K562 (cell line): ENCODE data around the gene LRRC25. TPM values are rescaled to one million over a fixed set of nuclear protein-coding genes. Genes with fewer than 3 reads are reported as not detected.

Experiments
- BACH1 ChIP-seq: fragments of 200-800 bp; sonication (Bioruptor generic); IDR thresholded peaks from 2 replicates; pipeline ENCODE4 v1.6.1; 2016; ENCODE audit warnings: missing genetic modification characterization, missing compliant biosample characterization
- ETS2 ChIP-seq: IDR thresholded peaks from 2 replicates; pipeline ENCODE4 v1.6.1; 2016; ENCODE audit warnings: borderline replicate concordance, missing genetic modification characterization, mild to moderate bottlenecking, moderate library complexity, missing compliant biosample characterization; ENCODE audit not compliant: poor library complexity, severe bottlenecking
- ETV6 ChIP-seq, 3 experiments: fragments of 150-350 bp in 1 of 3; sonication (generic) in 1 of 3; formaldehyde crosslinking in 1 of 3; IDR thresholded peaks; 2 replicates each; pipeline versions ENCODE4 v1.6.1 to v1.8.0; 2014 to 2022; ENCODE audit warnings: borderline replicate concordance in 2 of 3, low read depth in 2 of 3, antibody characterized with exemption in 1 of 3, low read length in 1 of 3, mild to moderate bottlenecking in 1 of 3, missing genetic modification reagents in 1 of 3
- GABPB2 ChIP-seq: fragments of 250-450 bp; sonication (Bioruptor Pico); conservative IDR thresholded peaks from 2 replicates; pipeline ENCODE4 v1.5.1; 2021; ENCODE audit warnings: mild to moderate bottlenecking
- MAZ ChIP-seq, 2 experiments: fragments of 450-650 bp in 1 of 2; sonication (generic) in 1 of 2; formaldehyde crosslinking; IDR thresholded peaks in 1 of 2; conservative IDR thresholded peaks in 1 of 2; 2 replicates each; pipeline versions ENCODE4 v1.4.0 to v1.5.0; 2020; ENCODE audit warnings: mild to moderate bottlenecking in 1 of 2, missing genetic modification reagents in 1 of 2
- NFE2L1 ChIP-seq: fragments of 450-650 bp; IDR thresholded peaks from 2 replicates; pipeline ENCODE4 v1.6.1; 2016; ENCODE audit warnings: missing genetic modification characterization, low read depth, mild to moderate bottlenecking, missing compliant biosample characterization, moderate library complexity, borderline replicate concordance
- NR2C2 ChIP-seq, 2 experiments: fragments of 200-800 bp in 1 of 2; sonication (Bioruptor generic) in 1 of 2; sonication (generic) in 1 of 2; formaldehyde crosslinking in 1 of 2; IDR thresholded peaks; 2 replicates each; pipeline versions ENCODE4 v1.6.1 to v1.8.0; 2016 to 2022; ENCODE audit warnings: mild to moderate bottlenecking in 1 of 2, missing compliant biosample characterization in 1 of 2, missing genetic modification characterization in 1 of 2, missing genetic modification reagents in 1 of 2
- PHF8 ChIP-seq: fragments of 200-600 bp; sonication (generic); IDR thresholded peaks from 2 replicates; pipeline ENCODE4 v1.6.1; 2012; ENCODE audit warnings: mixed run types, mild to moderate bottlenecking, inconsistent platforms, low read length, moderate library complexity, borderline replicate concordance
- SIN3A ChIP-seq, 2 experiments: fragments of 150-350 bp in 1 of 2; IDR thresholded peaks; 2 replicates each; pipeline ENCODE4 v1.6.1; 2011 to 2016; ENCODE audit warnings: borderline replicate concordance in 2 of 2, low read depth in 2 of 2, low read length in 2 of 2, mild to moderate bottlenecking in 2 of 2, moderate library complexity in 2 of 2; ENCODE audit not compliant: control insufficient read depth in 1 of 2
- ZNF3 ChIP-seq: fragments of 250-450 bp; sonication (Bioruptor Pico); IDR thresholded peaks from 2 replicates; pipeline ENCODE4 v1.5.0; 2021; ENCODE audit warnings: mild to moderate bottlenecking, moderate library complexity
- ZNF384 ChIP-seq: IDR thresholded peaks from 2 replicates; pipeline ENCODE4 v1.6.1; 2012; ENCODE audit warnings: low read depth, low read length, improper control_type of control experiment
- polyA plus RNA-seq, 8 experiments: library from polyadenylated mRNA; depleted of rRNA in 4 of 8; stranded (reverse) in 5 of 8; unstranded in 3 of 8; fragments of >200 nt; fragmentation: Nextera tagmentation in 2 of 8; fragmentation: Illumina TruSeq in 1 of 8; extraction: Ambion mirVana in 2 of 8; extraction: Trizol in 1 of 8; gene quantifications; 2 replicates each; pipeline versions ENCODE4 v1.2.1 to v1.2.3, GENCODE V29; 2011 to 2014; ENCODE audit warnings: inconsistent platforms in 1 of 8, missing spikeins in 1 of 8
- total RNA-seq, 7 experiments: library from RNA; depleted of rRNA in 6 of 7; stranded (reverse); fragments of >200 nt in 6 of 7; fragmentation: Illumina TruSeq in 2 of 7; extraction: Trizol in 2 of 7; gene quantifications; 2 replicates each; pipeline versions ENCODE4 v1.2.1 to v1.2.3, GENCODE V29; 2011 to 2021; ENCODE audit warnings: low replicate concordance in 1 of 7
- TF ChIP-seq, protein P1 (sequence below), 3 experiments: fragments of 200-800 bp in 1 of 3; fragments of 250-450 bp in 1 of 3; fragments of 450-650 bp in 1 of 3; sonication (Bioruptor Pico) in 1 of 3; sonication (Bioruptor generic) in 1 of 3; formaldehyde crosslinking in 1 of 3; IDR thresholded peaks; 2 replicates each; pipeline versions ENCODE4 v1.6.1 to v1.8.0; 2016 to 2022; ENCODE audit warnings: mild to moderate bottlenecking in 2 of 3, missing genetic modification characterization in 2 of 3, missing compliant biosample characterization in 1 of 3, moderate library complexity in 1 of 3
- TF ChIP-seq, protein P2 (sequence below), 3 experiments: IDR thresholded peaks in 2 of 3; conservative IDR thresholded peaks in 1 of 3; 2 replicates each; pipeline ENCODE4 v1.5.1; 2011 to 2012; ENCODE audit warnings: low read length in 3 of 3, mild to moderate bottlenecking in 3 of 3, control low read depth in 2 of 3, improper control_type of control experiment in 1 of 3, inconsistent platforms in 1 of 3, low read depth in 1 of 3, mixed read lengths in 1 of 3, moderate library complexity in 1 of 3; ENCODE audit not compliant: insufficient read depth in 2 of 3
- TF ChIP-seq, protein P3 (sequence below): fragments of 450-650 bp; IDR thresholded peaks from 2 replicates; pipeline ENCODE4 v1.6.1; 2016; ENCODE audit warnings: missing biosample characterization, missing genetic modification characterization
- TF ChIP-seq, protein P4 (sequence below): fragments of 250-450 bp; sonication (Bioruptor Pico); IDR thresholded peaks from 2 replicates; pipeline ENCODE4 v1.8.0; 2021; ENCODE audit warnings: moderate library complexity, mild to moderate bottlenecking, inconsistent platforms

Gene LRRC25
- total and polyA plus RNA-seq, 9 of the 15 experiments (the other 6 are each of a cell fraction or from before 2014, with no cell fraction given): 0.07 to 0.36 (median 0.10) TPM; not detected in 3

DNA sequence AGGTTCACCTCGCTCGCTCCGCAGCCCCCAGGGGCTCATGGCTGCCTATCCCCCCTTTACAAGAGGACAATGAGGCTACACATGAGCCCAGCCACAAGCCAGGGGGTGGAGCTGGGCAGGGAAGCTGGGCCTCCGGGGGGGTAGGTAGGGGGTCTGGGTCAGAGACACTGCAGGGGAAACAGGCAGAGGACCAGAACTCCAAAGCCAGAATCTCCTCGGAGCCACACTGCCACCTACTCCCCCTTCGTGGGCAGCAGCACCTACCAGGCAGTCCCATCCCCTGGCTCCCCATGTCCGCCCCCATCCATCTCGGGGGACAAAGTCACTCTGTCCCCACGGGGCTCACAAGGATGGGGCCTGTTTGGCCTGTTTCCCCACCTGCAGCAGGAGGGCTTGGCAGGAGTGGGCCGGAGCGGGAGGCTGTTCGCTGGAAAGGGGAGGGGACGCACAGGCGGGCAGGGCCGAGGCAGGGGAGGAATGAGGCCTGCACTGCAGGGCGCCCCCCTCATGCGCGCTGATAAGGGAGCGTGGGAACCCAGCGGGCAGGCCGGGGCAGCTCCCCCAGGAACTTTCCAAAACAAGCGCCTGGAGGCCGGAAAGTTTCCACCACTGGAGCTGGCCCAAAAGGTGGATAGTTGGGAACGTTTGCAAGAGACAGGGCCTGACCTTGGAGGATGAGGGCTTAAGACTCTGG is 41.1 kb upstream of the LRRC25 start (continued):
- TF ChIP-seq NR2C2 (CRISPR knock-in tag; IDR thresholded peaks at IDR 0.05) (no peak), NR2C2 (tag; IDR thresholded peaks at IDR 0.05) (no peak), GABPB2 (CRISPR knock-in tag) (no peak), SIN3A (IDR thresholded peaks at IDR 0.05; ENCODE audit: borderline replicate concordance in 2 of 2, control insufficient read depth in 1 of 2, low read depth in 2 of 2, low read length in 2 of 2) (no peak), PHF8 (peak; percentile 40; the same call in 1 of the 2 replicates), ETV6 (IDR thresholded peaks at IDR 0.05; ENCODE audit: borderline replicate concordance in 1 of 2, low read depth in 2 of 2, low read length in 1 of 2) (peak in 1 of 2 experiments; percentile 59; a peak in 1 of 4 replicates), ETV6 (CRISPR knock-in tag; IDR thresholded peaks at IDR 0.05; ENCODE audit: borderline replicate concordance) (no peak), ZNF3 (CRISPR knock-in tag) (no peak), MAZ (CRISPR knock-in tag; conservative IDR thresholded peaks at IDR 0.05 in 1 of 2, IDR thresholded peaks at IDR 0.05 in 1 of 2) (peak; percentile 66 to 90; a peak in 3 of 4 replicates), NFE2L1 (no peak), BACH1 (tag) (no peak), ETS2 (no peak), ZNF384 (no peak)
- TF ChIP-seq, protein P1, sequence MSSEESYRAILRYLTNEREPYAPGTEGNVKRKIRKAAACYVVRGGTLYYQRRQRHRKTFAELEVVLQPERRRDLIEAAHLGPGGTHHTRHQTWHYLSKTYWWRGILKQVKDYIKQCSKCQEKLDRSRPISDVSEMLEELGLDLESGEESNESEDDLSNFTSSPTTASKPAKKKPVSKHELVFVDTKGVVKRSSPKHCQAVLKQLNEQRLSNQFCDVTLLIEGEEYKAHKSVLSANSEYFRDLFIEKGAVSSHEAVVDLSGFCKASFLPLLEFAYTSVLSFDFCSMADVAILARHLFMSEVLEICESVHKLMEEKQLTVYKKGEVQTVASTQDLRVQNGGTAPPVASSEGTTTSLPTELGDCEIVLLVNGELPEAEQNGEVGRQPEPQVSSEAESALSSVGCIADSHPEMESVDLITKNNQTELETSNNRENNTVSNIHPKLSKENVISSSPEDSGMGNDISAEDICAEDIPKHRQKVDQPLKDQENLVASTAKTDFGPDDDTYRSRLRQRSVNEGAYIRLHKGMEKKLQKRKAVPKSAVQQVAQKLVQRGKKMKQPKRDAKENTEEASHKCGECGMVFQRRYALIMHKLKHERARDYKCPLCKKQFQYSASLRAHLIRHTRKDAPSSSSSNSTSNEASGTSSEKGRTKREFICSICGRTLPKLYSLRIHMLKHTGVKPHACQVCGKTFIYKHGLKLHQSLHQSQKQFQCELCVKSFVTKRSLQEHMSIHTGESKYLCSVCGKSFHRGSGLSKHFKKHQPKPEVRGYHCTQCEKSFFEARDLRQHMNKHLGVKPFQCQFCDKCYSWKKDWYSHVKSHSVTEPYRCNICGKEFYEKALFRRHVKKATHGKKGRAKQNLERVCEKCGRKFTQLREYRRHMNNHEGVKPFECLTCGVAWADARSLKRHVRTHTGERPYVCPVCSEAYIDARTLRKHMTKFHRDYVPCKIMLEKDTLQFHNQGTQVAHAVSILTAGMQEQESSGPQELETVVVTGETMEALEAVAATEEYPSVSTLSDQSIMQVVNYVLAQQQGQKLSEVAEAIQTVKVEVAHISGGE (CRISPR knock-in tag; IDR thresholded peaks at IDR 0.05): peak in 1 of 3 experiments; percentile 47; a peak in 1 of 6 replicates
- TF ChIP-seq, protein P2, sequence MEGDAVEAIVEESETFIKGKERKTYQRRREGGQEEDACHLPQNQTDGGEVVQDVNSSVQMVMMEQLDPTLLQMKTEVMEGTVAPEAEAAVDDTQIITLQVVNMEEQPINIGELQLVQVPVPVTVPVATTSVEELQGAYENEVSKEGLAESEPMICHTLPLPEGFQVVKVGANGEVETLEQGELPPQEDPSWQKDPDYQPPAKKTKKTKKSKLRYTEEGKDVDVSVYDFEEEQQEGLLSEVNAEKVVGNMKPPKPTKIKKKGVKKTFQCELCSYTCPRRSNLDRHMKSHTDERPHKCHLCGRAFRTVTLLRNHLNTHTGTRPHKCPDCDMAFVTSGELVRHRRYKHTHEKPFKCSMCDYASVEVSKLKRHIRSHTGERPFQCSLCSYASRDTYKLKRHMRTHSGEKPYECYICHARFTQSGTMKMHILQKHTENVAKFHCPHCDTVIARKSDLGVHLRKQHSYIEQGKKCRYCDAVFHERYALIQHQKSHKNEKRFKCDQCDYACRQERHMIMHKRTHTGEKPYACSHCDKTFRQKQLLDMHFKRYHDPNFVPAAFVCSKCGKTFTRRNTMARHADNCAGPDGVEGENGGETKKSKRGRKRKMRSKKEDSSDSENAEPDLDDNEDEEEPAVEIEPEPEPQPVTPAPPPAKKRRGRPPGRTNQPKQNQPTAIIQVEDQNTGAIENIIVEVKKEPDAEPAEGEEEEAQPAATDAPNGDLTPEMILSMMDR (IDR thresholded peaks at IDR 0.05 in 2 of 3, conservative IDR thresholded peaks at IDR 0.05 in 1 of 3; ENCODE audit: insufficient read depth in 2 of 3, low read depth in 1 of 3, low read length in 3 of 3): peak in 1 of 3 experiments; percentile 12; a peak in 1 of 6 replicates
- TF ChIP-seq, protein P3, sequence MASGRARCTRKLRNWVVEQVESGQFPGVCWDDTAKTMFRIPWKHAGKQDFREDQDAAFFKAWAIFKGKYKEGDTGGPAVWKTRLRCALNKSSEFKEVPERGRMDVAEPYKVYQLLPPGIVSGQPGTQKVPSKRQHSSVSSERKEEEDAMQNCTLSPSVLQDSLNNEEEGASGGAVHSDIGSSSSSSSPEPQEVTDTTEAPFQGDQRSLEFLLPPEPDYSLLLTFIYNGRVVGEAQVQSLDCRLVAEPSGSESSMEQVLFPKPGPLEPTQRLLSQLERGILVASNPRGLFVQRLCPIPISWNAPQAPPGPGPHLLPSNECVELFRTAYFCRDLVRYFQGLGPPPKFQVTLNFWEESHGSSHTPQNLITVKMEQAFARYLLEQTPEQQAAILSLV (tag): no peak
- TF ChIP-seq, protein P4, sequence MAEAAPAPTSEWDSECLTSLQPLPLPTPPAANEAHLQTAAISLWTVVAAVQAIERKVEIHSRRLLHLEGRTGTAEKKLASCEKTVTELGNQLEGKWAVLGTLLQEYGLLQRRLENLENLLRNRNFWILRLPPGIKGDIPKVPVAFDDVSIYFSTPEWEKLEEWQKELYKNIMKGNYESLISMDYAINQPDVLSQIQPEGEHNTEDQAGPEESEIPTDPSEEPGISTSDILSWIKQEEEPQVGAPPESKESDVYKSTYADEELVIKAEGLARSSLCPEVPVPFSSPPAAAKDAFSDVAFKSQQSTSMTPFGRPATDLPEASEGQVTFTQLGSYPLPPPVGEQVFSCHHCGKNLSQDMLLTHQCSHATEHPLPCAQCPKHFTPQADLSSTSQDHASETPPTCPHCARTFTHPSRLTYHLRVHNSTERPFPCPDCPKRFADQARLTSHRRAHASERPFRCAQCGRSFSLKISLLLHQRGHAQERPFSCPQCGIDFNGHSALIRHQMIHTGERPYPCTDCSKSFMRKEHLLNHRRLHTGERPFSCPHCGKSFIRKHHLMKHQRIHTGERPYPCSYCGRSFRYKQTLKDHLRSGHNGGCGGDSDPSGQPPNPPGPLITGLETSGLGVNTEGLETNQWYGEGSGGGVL (CRISPR knock-in tag): no peak
